ENCODE data around the gene HSD17B8.
A peak's percentile ranks its signal among the peaks of the same experiment; 100 is the strongest.

The HSD17B8 gene

GRCh38 chr6:33204415-33205190, at the start of gene HSD17B8:
Gene HSD17B8 (plus strand): TSS chr6:33204655. CDS start chr6:33204669, 14 bp downstream.
- peak; percentile 88 to 89 for DNase-seq

GRCh38 chr6:33156561-33156960, 47.9 kb upstream of the HSD17B8 start:
- DNase-seq: no peak

- DNase-seq: no peak
Observed at GRCh38 chr6:33156964-33157363, 47.5 kb upstream of the HSD17B8 start.

- no peak for DNase-seq
Observed at GRCh38 chr6:33160096-33160495, 44.4 kb upstream of the HSD17B8 start.

GRCh38 chr6:33160728-33161344, 43.6 kb upstream of the HSD17B8 start:
- DNase-seq: no peak

GRCh38 chr6:33161354-33162331, 42.8 kb upstream of the HSD17B8 start:
- DNase-seq: peak; percentile 75 to 79

GRCh38 chr6:33163540-33163939, 40.9 kb upstream of the HSD17B8 start:
- DNase-seq: no peak

GRCh38 chr6:33164176-33164575, 40.3 kb upstream of the HSD17B8 start:
- no peak for DNase-seq

- DNase-seq: no peak
Observed at GRCh38 chr6:33164665-33165373, 39.6 kb upstream of the HSD17B8 start.

- no peak for DNase-seq
Observed at GRCh38 chr6:33165581-33166258, 38.7 kb upstream of the HSD17B8 start.

- no peak for DNase-seq
Observed at GRCh38 chr6:33166363-33166762, 38.1 kb upstream of the HSD17B8 start.

- DNase-seq: no peak
Observed at GRCh38 chr6:33166811-33167210, 37.6 kb upstream of the HSD17B8 start.

GRCh38 chr6:33167374-33168283, 36.8 kb upstream of the HSD17B8 start:
- no peak for DNase-seq

GRCh38 chr6:33168284-33168601, 36.2 kb upstream of the HSD17B8 start:
- no peak for DNase-seq

- DNase-seq: no peak
Observed at GRCh38 chr6:33168639-33169038, 35.8 kb upstream of the HSD17B8 start.

GRCh38 chr6:33169291-33170175, 34.9 kb upstream of the HSD17B8 start:
- no peak for DNase-seq

- no peak for DNase-seq
Observed at GRCh38 chr6:33170176-33171015, 34.1 kb upstream of the HSD17B8 start.

GRCh38 chr6:33171016-33171879, 33.2 kb upstream of the HSD17B8 start:
- DNase-seq: no peak

Measured in activated CD4-positive, alpha-beta T cell treated with anti-CD3 and anti-CD28 coated beads, Interleukin-2, amount 50 U/mL, for 4 hours (primary cell).